Measurements from ENCODE around the gene RNF168. TPM values are rescaled to one million over a fixed set of nuclear protein-coding genes. Genes with fewer than 3 reads are reported as not detected.
"Not testable (repeated sequence)": the region's sequence is repeated elsewhere in the genome, so short reads cannot be mapped to it uniquely, and the experiment has no call there.

The RNF168 gene
- total RNA-seq, 1 experiment from 2014 or later: 27.0 TPM

DNA sequence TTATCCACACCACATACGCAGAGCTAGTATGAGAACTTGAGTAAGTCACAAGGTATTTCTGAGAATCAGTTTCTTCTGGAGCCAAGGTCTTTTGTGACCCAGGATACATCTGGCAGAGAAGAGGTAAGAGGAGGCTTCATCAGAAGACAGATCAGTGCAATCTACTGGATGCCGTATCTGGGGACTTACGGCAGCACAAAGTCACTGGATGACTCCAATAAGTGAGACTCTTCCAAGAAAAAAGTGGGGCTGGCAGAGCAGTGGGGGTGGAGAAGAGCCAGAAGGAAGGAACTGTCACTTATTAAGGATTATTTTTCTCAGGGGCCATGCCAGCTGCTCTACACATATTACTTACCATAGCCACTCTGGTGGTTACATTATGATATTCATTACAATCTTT, 39.8 kb downstream of the RNF168 start:
- CTCF ChIA-PET: no interaction called here
- H3K27me3 Mint-ChIP-seq (ENCODE audit: insufficient read depth, unreplicated experiment): no peaks in the 10 kb centered on the region
- peaks cover 27% of the 10 kb centered on the region for H3K36me3 Mint-ChIP-seq (ENCODE audit: insufficient read depth, unreplicated experiment)
- H3K4me1 Mint-ChIP-seq (ENCODE audit: insufficient read depth, unreplicated experiment): no peaks in the 10 kb centered on the region
- H3K9me3 Mint-ChIP-seq (ENCODE audit: unreplicated experiment): no peaks in the 10 kb centered on the region
- no peak for DNase-seq (ENCODE audit: unreplicated experiment)
- H3K4me3 Mint-ChIP-seq (ENCODE audit: unreplicated experiment): no peak overlapping the region
- no TSS peak for BruUV-seq (replicated peaks)
- POLR2A ChIA-PET: no interaction called here
- no peak overlapping the region for H3K27ac Mint-ChIP-seq (ENCODE audit: low read depth, unreplicated experiment)
- intact Hi-C loops (cut with micrococcal nuclease): no loop called here
- TF ChIP-seq, protein P1, sequence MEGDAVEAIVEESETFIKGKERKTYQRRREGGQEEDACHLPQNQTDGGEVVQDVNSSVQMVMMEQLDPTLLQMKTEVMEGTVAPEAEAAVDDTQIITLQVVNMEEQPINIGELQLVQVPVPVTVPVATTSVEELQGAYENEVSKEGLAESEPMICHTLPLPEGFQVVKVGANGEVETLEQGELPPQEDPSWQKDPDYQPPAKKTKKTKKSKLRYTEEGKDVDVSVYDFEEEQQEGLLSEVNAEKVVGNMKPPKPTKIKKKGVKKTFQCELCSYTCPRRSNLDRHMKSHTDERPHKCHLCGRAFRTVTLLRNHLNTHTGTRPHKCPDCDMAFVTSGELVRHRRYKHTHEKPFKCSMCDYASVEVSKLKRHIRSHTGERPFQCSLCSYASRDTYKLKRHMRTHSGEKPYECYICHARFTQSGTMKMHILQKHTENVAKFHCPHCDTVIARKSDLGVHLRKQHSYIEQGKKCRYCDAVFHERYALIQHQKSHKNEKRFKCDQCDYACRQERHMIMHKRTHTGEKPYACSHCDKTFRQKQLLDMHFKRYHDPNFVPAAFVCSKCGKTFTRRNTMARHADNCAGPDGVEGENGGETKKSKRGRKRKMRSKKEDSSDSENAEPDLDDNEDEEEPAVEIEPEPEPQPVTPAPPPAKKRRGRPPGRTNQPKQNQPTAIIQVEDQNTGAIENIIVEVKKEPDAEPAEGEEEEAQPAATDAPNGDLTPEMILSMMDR (IDR thresholded peaks at IDR 0.05; ENCODE audit: unreplicated experiment): no peak

DNA sequence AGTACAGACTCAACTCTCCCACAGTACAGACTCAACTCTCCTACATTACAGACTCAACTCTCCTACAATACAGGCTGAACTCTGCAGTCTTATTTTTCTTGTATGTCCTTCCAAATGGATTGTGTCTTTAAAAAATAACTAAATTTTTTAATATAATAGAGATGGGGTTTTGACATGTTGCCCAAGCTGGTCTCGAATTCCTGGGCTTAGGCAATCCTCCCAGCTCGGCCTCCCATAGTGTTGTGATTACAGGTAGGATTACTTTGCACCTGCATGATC, 40.2 kb downstream of the RNF168 start:
- CTCF ChIA-PET: no interaction called here
- no peaks in the 10 kb centered on the region for H3K27me3 Mint-ChIP-seq (ENCODE audit: insufficient read depth, unreplicated experiment)
- no TSS peak for BruUV-seq (replicated peaks)
- TF ChIP-seq, protein P1 (IDR thresholded peaks at IDR 0.05; ENCODE audit: unreplicated experiment): no peak
- no peaks in the 10 kb centered on the region for H3K4me1 Mint-ChIP-seq (ENCODE audit: insufficient read depth, unreplicated experiment)
- H3K4me3 Mint-ChIP-seq (ENCODE audit: unreplicated experiment): no peak overlapping the region
- peaks cover 23% of the 10 kb centered on the region for H3K36me3 Mint-ChIP-seq (ENCODE audit: insufficient read depth, unreplicated experiment)
- no peak for DNase-seq (ENCODE audit: unreplicated experiment)
- no peaks in the 10 kb centered on the region for H3K9me3 Mint-ChIP-seq (ENCODE audit: unreplicated experiment)
- POLR2A ChIA-PET: no interaction called here
- intact Hi-C loops (cut with micrococcal nuclease): no loop called here
- no peak overlapping the region for H3K27ac Mint-ChIP-seq (ENCODE audit: low read depth, unreplicated experiment)

DNA sequence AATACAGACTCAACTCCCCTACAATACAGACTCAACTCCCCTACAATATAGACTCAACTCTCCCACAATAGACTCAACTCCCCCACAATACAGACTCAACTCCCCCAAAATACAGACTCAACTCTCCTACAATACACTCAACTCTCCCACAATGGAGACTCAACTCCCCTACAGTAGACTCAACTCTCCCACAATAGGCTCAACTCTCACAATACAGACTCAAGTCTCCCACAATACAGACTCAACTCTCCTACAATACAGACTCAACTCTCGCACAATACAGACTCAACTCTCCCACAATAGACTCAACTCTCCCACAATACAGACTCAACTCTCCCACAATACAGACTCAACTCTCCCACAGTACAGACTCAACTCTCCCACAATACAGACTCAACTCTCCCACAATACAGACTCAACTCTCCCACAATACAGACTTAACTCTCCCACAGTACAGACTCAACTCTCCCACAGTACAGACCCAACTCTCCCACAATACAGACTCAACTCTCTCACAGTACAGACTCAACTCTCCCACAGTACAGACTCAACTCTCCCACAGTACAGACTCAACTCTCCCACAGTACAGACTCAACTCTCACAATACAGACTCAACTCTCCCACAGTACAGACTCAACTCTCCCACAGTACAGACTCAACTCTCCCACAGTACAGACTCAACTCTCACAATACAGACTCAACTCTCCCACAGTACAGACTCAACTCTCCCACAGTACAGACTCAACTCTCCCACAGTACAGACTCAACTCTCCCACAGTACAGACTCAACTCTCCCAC, 40.7 kb downstream of the RNF168 start:
- H3K27me3 Mint-ChIP-seq (ENCODE audit: insufficient read depth, unreplicated experiment); H3K9me3 Mint-ChIP-seq (ENCODE audit: unreplicated experiment); H3K4me3 Mint-ChIP-seq (ENCODE audit: unreplicated experiment); POLR2A ChIA-PET; H3K27ac Mint-ChIP-seq (ENCODE audit: low read depth, unreplicated experiment); intact Hi-C loops (cut with micrococcal nuclease); DNase-seq (ENCODE audit: unreplicated experiment); H3K4me1 Mint-ChIP-seq (ENCODE audit: insufficient read depth, unreplicated experiment); CTCF ChIA-PET; BruUV-seq (replicated peaks): not testable (repeated sequence)
- peaks cover 18% of the 10 kb centered on the region for H3K36me3 Mint-ChIP-seq (ENCODE audit: insufficient read depth, unreplicated experiment)

DNA sequence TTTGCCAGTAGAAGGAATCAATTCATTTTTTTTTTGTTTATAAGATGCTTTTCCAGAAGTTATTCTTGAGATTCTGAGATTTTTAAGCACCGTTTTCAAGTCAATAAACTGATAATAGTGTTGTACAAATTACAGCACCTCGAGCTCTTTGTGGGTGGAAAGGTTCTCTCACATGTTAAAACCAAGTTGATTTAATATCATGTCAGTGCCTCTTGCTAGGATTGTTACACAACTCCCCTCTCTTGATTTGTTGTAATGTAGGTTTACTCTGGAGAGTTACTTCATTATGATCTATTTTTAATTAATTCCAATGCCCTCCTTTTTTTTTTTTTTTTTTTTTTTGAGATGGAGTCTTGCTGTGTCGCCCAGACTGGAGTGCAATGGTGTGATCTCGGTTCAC, 45.5 kb downstream of the RNF168 start:
- intact Hi-C loops (cut with micrococcal nuclease): no loop called here
- no peak overlapping the region for H3K4me3 Mint-ChIP-seq (ENCODE audit: unreplicated experiment)
- TF ChIP-seq, protein P1 (IDR thresholded peaks at IDR 0.05; ENCODE audit: unreplicated experiment): no peak
- BruUV-seq (replicated peaks): no TSS peak
- peaks cover 1% of the 10 kb centered on the region for H3K36me3 Mint-ChIP-seq (ENCODE audit: insufficient read depth, unreplicated experiment)
- no peaks in the 10 kb centered on the region for H3K4me1 Mint-ChIP-seq (ENCODE audit: insufficient read depth, unreplicated experiment)
- POLR2A ChIA-PET: interaction anchor here (0.6 kb wide), 1 partner anchor 410 kb away, joined by 3 read pairs; the partner anchor contains the start of gene SENP5
- CTCF ChIA-PET: interaction anchor here (0.6 to 0.7 kb wide), 2 partner anchors 118 to 138 kb away, joined by 3 to 6 read pairs; no protein-coding TSS in a partner anchor
- no peak for DNase-seq (ENCODE audit: unreplicated experiment)
- H3K9me3 Mint-ChIP-seq (ENCODE audit: unreplicated experiment): no peaks in the 10 kb centered on the region
- no peaks in the 10 kb centered on the region for H3K27me3 Mint-ChIP-seq (ENCODE audit: insufficient read depth, unreplicated experiment)
- H3K27ac Mint-ChIP-seq (ENCODE audit: low read depth, unreplicated experiment): no peak overlapping the region

DNA sequence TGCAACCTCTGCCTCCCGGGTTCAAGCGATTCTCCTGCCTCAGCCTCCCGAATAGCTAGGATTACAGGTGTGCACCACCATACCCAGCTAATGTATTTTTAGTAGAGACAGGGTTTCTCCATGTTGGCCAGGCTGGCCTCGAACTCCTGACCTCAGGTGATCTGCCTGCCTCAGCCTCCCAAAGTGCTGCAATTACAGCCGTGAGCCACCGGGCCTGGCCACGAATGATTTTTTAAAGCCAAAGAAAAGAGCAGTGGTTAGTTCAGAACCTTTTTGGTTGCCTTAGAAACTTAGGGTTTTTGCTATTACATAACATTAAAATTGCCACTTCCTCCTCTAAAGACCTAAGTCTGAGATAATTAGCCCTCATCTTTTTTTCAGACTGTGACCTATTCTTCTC, 46.1 kb downstream of the RNF168 start:
- H3K27me3 Mint-ChIP-seq (ENCODE audit: insufficient read depth, unreplicated experiment); DNase-seq (ENCODE audit: unreplicated experiment); H3K4me3 Mint-ChIP-seq (ENCODE audit: unreplicated experiment); H3K4me1 Mint-ChIP-seq (ENCODE audit: insufficient read depth, unreplicated experiment); H3K9me3 Mint-ChIP-seq (ENCODE audit: unreplicated experiment); intact Hi-C loops (cut with micrococcal nuclease); BruUV-seq (replicated peaks); H3K36me3 Mint-ChIP-seq (ENCODE audit: insufficient read depth, unreplicated experiment); H3K27ac Mint-ChIP-seq (ENCODE audit: low read depth, unreplicated experiment): not testable (repeated sequence)
- CTCF ChIA-PET: interaction anchor here (0.6 to 0.7 kb wide), 3 partner anchors 29 to 139 kb away, joined by 3 to 6 read pairs (median 5); no protein-coding TSS in a partner anchor
- POLR2A ChIA-PET: interaction anchor here (0.6 kb wide), 1 partner anchor 410 kb away, joined by 3 read pairs; the partner anchor contains the start of gene SENP5
